Activated naive CD8-positive, alpha-beta T cell treated with anti-CD3 and anti-CD28 coated beads, Interleukin-2, amount 50 U/mL, for 24 hours (primary cell): ENCODE measurements around the gene CCDC152.
"Not testable (repeated sequence)": the region's sequence is repeated elsewhere in the genome, so short reads cannot be mapped to it uniquely, and the experiment has no call there.

ENCODE experiments used
- ATAC-seq: fragments of 150-1000 bp; cut with Tn5 transposase; one replicate; pipeline ENCODE4 v1.10.0; 2021
- DNase-seq: peaks from one replicate; pipeline ENCODE4 v3.0.0; 2021
- H3K27ac Mint-ChIP-seq: one replicate; pipeline ENCODE4 v1.8.0; 2021; ENCODE audit warnings: mild to moderate bottlenecking, mixed read lengths
- H3K27me3 Mint-ChIP-seq: one replicate; pipeline ENCODE4 v1.8.0; 2021; ENCODE audit warnings: mixed read lengths
- H3K36me3 Mint-ChIP-seq: one replicate; pipeline ENCODE4 v1.8.0; 2021; ENCODE audit warnings: low read depth, mixed read lengths
- H3K4me1 Mint-ChIP-seq: one replicate; pipeline ENCODE4 v1.8.0; 2021; ENCODE audit warnings: mixed read lengths
- H3K4me3 Mint-ChIP-seq: one replicate; pipeline ENCODE4 v1.8.0; 2021; ENCODE audit warnings: mild to moderate bottlenecking, moderate library complexity, mixed read lengths
- H3K9me3 Mint-ChIP-seq: one replicate; pipeline ENCODE4 v1.8.0; 2021; ENCODE audit warnings: mixed read lengths

Gene CCDC152

DNA sequence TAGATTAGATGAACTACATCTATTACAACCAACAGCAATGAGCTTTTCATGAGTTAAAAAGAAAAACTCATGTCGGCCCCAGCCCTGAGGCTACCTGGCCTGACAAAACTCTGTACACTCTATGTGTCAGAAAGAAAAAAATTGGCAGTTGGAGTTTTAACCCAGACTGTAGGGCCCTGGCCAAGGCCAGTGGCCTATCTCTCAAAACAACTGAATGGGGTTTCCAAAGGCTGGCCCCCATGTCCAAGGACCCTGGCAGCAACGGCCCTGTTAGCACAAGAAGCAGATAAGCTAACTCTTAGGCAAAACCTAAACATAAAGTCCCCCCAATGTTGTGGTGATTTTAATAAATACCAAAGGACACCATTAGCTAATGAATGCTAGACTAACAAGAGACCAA is 59.9 kb downstream of the CCDC152 start:
- not testable (repeated sequence) for H3K4me1 Mint-ChIP-seq, H3K4me3 Mint-ChIP-seq, DNase-seq, H3K27ac Mint-ChIP-seq, H3K9me3 Mint-ChIP-seq, H3K27me3 Mint-ChIP-seq, H3K36me3 Mint-ChIP-seq, ATAC-seq

DNA sequence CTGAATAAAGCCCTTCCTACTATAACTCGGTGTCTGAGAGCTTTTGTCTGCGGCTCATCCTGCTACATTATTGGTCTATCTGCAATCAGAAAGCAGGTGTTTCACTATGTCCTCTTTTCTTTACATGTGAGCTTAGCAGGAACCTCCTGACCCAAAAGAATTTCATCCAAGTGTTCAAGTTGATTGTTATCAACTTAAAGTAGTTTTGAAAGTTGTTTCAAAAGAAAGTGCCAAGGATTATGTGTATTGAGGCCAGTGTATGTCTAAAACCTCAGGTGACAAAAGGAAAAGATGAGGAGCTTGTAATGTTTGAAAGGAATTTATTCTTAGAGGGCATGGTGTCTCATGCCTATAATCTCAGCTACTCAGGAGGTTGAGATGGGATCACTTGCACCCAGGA is 63.1 kb downstream of the CCDC152 start:
- H3K36me3 Mint-ChIP-seq = no peaks in the 10 kb centered on the region
- DNase-seq (no peak), ATAC-seq (no peak)
- no peak overlapping the region for H3K4me3 Mint-ChIP-seq
- H3K4me1 Mint-ChIP-seq = no peaks in the 10 kb centered on the region
- H3K27ac Mint-ChIP-seq = no peak overlapping the region
- H3K9me3 Mint-ChIP-seq = no peaks in the 10 kb centered on the region
- no peaks in the 10 kb centered on the region for H3K27me3 Mint-ChIP-seq

DNA sequence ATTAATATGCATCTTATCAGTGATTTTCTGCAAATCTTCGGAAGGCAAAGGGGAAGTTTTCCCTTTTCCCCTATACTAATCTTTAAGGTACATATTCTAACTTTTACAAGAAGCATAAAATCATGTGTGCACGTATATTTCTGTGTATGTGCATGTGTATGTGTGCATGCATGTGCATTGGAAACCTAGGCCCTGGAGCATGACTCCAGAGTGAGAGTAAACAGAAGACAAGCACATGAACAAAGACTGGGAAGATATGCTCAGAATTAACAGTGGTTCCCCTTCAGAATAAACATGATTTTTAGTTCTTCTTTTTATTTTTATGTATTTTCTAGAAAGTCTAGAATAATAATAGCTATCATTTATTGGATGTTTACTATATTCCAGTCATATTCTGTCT is 65.9 kb downstream of the CCDC152 start:
- H3K36me3 Mint-ChIP-seq = no peaks in the 10 kb centered on the region
- H3K27me3 Mint-ChIP-seq = no peaks in the 10 kb centered on the region
- no peak for DNase-seq
- H3K9me3 Mint-ChIP-seq = no peaks in the 10 kb centered on the region
- H3K27ac Mint-ChIP-seq = no peak overlapping the region
- H3K4me3 Mint-ChIP-seq = no peak overlapping the region
- no peaks in the 10 kb centered on the region for H3K4me1 Mint-ChIP-seq
- ATAC-seq = no peak

DNA sequence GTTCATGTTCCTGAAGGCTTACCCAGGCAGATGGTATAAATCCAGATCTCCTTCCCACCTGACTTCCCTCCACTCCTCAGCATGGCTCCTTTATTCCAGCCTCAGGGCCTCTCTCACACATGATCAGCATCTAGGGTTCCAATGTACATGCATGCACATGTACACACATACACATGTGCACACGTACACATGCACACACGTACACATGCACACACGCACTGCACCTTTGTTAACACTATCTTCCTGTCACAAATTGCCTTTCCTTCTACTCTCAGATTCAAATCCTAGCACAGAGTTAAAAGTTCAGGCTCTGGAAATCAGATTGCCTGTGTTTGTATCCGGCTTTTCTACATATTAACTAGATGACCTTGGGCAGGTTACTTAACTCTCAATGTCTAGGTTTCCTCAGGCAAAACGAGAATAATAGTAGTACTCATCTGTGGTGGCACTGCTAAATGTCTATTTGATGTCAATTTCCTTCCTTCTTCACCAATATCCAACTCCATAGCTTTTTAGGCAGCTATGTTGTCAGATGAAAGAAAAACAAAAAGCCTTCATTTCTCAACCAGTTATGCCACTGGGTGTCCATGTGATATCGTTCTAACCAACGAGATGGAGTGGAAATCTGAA is 67.8 kb downstream of the CCDC152 start:
- Mint-ChIP-seq H3K27me3 (peaks cover 2% of the 10 kb centered on the region), H3K4me1 (no peaks in the 10 kb centered on the region), H3K27ac (no peak overlapping the region), H3K9me3 (no peaks in the 10 kb centered on the region), H3K4me3 (no peak overlapping the region), H3K36me3 (no peaks in the 10 kb centered on the region)
- ATAC-seq (no peak), DNase-seq (no peak)

DNA sequence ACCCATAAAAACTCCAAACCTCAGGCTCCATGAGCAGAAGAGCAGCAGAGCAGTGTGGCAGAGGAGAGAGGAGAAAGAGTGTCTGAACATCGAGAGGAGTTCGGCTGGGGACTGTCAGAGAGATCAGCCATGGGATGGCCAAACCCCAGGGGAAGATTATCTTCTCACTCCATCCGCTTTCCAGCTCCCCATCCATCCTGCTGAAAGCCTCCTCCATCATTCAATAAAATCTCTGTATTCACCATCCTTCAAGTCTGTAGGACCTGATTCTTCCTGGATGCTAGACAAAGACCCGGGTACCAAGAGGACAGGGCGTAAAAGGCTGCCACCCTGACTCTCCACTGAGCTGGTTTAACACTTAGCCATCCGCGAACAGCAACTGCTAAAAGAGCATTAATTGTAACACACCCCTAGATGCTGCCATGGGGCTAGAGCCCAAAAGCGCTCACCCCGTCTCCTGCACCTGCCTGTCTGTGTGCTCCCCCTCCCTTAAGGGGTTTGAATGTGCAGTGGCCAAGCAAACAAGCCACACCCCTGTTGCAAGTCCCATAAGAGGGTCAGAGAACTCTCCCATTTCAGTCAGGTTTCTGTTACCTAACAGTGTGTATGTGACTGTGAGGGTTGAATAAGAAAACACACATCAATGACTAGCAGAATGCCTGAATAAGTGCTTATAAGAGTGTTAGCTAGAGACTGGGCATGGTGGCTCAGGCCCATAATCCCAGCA is 69.0 kb downstream of the CCDC152 start:
- Mint-ChIP-seq H3K4me1 (no peaks in the 10 kb centered on the region), H3K4me3 (no peak overlapping the region), H3K9me3 (no peaks in the 10 kb centered on the region), H3K36me3 (no peaks in the 10 kb centered on the region), H3K27ac (no peak overlapping the region), H3K27me3 (peaks cover 2% of the 10 kb centered on the region)
- no peak for ATAC-seq
- no peak for DNase-seq

DNA sequence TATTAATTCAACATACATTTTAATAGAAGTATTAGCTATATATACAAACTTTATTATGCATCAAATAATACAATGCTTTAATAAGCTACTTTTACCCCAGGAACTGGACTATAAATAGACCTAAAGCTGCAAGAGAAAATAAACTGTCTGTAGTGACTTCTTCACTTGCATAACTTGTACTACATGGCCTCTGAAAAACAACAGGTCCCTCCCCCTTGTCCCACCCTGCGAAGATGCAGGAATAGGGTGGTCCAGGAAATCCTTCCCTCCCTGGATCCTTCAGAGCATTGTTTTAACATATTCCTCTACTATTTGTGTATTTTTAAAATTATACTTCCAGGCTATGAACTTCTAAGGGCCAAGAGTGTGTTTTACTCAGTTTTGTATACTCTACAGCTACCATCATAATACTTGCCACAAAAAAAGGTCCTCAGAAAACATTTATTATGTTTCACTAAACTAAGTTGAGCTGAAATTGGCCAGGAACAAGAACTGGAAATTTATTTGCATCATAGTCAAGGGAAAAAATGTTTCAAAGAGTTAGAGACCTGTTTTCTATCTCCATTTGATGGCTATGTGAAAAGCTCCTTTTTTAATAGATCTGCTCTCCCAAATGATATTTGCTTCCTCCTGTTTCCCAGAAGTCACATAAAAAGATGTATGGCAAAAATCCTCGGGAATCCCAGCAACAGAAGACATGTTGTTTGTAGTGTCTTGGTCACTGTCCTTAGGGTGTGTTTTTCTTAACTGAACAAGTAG is 70.3 kb downstream of the CCDC152 start:
- Mint-ChIP-seq H3K36me3 (no peaks in the 10 kb centered on the region), H3K4me3 (no peak overlapping the region), H3K4me1 (no peaks in the 10 kb centered on the region), H3K27ac (no peak overlapping the region), H3K9me3 (no peaks in the 10 kb centered on the region), H3K27me3 (peaks cover 5% of the 10 kb centered on the region)
- no peak for DNase-seq
- ATAC-seq = no peak

DNA sequence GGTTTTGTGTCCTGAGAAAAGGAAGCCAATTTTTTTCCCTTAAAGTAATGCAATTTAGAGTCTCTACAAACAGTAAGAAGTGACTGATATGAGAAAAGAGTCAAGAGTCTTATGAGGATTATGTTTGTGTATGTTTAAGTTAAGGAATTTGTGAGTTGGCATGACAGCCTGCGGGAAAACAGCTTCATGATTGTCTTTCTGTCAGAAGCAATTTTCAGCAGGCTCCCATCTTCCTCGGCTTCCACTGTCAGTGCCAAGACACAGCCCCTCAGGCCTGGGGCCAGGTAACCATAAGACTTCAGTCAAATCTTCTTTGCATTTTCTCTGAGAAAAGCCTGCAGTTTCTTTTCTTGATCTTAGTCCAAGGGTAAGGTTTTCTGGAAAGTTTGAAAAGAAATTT is 72.1 kb downstream of the CCDC152 start:
- H3K36me3 Mint-ChIP-seq = no peaks in the 10 kb centered on the region
- H3K27ac Mint-ChIP-seq = no peak overlapping the region
- ATAC-seq (no peak), DNase-seq (no peak)
- no peaks in the 10 kb centered on the region for H3K4me1 Mint-ChIP-seq
- H3K27me3 Mint-ChIP-seq = peaks cover 5% of the 10 kb centered on the region
- H3K9me3 Mint-ChIP-seq = peaks cover under 1% of the 10 kb centered on the region
- H3K4me3 Mint-ChIP-seq = no peak overlapping the region

DNA sequence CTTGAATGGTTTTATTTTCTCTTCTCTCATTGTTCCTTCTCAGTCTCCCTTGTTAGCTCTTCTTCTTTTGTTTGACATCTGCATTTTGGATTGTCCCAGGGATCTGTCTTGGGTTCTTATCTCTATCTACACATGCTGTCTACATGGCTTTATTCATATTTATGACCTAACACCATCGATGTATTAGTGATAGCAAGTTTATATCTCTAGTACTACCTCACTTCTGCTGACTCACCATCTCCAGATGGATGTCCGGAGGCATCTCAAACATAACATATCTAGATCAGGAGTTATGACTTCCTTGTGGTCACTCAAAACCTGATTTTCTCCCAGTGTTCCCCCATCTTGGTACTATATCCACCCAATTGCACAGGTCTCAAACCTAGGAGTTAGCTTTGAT is 74.3 kb downstream of the CCDC152 start:
- no peaks in the 10 kb centered on the region for H3K4me1 Mint-ChIP-seq
- H3K9me3 Mint-ChIP-seq = peaks cover 6% of the 10 kb centered on the region
- no peak for ATAC-seq

DNA sequence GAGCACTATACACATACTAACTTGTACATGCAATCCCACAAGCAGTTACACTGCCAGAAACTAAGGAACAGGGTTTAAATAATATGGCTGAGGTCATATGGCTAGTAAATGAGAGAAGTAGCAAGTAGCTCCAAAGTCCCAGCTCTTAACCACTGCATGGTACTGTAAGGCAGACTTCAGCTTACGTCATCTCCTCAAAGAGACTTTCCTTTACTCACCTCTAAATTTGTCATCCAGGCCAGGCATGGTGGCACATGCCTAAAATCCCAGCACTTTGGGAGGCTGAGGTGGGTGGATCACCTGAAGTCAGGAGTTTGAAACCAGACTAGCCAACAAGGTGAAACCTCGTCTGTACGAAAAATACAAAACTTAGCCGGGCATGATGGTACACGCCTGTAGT is 75.4 kb downstream of the CCDC152 start:
- Mint-ChIP-seq H3K36me3 (no peaks in the 10 kb centered on the region), H3K4me1 (no peaks in the 10 kb centered on the region), H3K27ac (no peak overlapping the region), H3K9me3 (peaks cover 6% of the 10 kb centered on the region), H3K27me3 (peaks cover 5% of the 10 kb centered on the region), H3K4me3 (no peak overlapping the region)
- DNase-seq (no peak), ATAC-seq (no peak)

More for the DNA sequence above, 74.3 kb downstream of the CCDC152 start:
- H3K4me3 Mint-ChIP-seq = no peak overlapping the region
- no peak for DNase-seq
- H3K36me3 Mint-ChIP-seq = no peaks in the 10 kb centered on the region
- peaks cover 5% of the 10 kb centered on the region for H3K27me3 Mint-ChIP-seq
- no peak overlapping the region for H3K27ac Mint-ChIP-seq

DNA sequence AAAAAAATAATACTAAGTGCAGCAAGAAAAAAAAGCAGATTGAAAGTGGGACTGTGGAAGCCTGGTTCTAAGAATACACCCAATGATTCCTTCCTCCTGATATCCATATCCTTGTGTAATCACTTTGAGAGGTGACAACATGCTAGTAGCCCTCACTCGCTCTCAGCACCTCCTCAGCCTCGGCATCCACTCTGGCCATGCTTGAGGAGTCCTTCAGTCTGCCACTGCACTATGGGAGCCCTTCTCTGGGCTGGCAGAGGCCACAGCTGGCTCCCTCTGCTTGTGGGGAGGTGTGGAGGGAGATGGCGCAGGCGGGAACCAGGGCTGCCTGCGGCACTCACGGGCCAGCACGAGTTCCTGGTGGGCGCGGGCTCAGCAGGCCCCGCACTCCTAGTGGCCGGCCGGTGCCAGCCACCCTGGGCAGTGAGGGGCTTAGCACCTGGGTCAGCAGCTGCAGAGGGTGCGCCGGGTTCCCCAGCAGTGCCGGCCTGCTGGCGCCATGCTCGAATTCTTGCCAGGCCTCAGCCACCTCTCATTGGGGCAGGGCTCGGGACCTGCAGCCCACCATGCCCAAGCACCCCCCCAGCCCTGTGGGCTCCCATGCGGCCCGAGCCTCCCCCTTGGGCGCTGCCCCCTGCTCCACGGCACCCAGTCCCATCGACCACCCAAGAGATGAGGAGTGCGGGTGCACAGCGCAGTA is 79.6 kb downstream of the CCDC152 start:
- DNase-seq = no peak
- no peaks in the 10 kb centered on the region for H3K4me1 Mint-ChIP-seq

DNA sequence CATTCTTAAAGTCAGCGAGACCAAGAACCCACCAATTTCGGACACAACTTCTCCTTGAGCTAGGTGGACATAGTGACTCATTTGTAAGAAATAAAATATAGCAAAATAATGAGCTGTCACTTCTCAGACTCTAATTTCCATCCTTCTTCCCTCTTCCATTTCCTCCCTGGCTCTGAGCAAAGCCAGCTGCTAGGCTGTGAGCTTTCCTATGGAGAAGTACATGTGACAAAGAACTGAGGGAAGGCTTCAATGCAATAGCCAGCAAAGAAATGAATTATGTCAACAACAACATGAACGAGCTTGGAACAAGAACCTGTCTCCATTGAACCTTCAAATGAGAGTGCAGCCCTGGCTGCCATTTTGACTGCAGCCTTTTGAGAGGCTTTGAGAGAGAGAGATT is 81.0 kb downstream of the CCDC152 start:
- no peak overlapping the region for H3K4me3 Mint-ChIP-seq
- H3K9me3 Mint-ChIP-seq = peaks cover 6% of the 10 kb centered on the region
- ATAC-seq (no peak), DNase-seq (no peak)
- H3K27me3 Mint-ChIP-seq = peaks cover 3% of the 10 kb centered on the region
- H3K4me1 Mint-ChIP-seq = no peaks in the 10 kb centered on the region
- no peaks in the 10 kb centered on the region for H3K36me3 Mint-ChIP-seq
- H3K27ac Mint-ChIP-seq = no peak overlapping the region

More for the DNA sequence above, 79.6 kb downstream of the CCDC152 start:
- Mint-ChIP-seq H3K27me3 (peaks cover 5% of the 10 kb centered on the region), H3K4me3 (no peak overlapping the region), H3K27ac (no peak overlapping the region), H3K36me3 (no peaks in the 10 kb centered on the region), H3K9me3 (peaks cover 6% of the 10 kb centered on the region)
- no peak for ATAC-seq

DNA sequence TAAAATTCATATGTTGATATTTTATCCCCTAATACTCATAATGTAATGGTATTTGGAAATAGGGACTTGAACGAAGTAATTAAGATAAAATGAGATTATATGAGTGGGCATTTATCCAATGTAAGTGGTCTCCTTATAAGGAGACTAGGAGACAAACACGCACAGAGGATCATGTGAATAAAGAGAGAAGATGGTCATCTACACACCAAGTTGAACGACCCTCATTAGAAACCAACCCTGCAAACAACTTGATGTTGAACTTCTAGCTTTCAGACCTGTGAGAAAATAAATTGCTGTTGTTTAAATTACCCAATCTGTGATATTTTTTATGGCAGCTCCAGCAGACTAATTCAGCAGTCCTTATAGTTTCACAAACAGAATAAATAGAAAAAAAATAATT is 82.6 kb downstream of the CCDC152 start:
- DNase-seq = no peak
- no peak overlapping the region for H3K4me3 Mint-ChIP-seq
- H3K9me3 Mint-ChIP-seq = peaks cover under 1% of the 10 kb centered on the region
- ATAC-seq = no peak
- no peaks in the 10 kb centered on the region for H3K36me3 Mint-ChIP-seq
- H3K4me1 Mint-ChIP-seq = no peaks in the 10 kb centered on the region
- H3K27ac Mint-ChIP-seq = no peak overlapping the region
- peaks cover 3% of the 10 kb centered on the region for H3K27me3 Mint-ChIP-seq

DNA sequence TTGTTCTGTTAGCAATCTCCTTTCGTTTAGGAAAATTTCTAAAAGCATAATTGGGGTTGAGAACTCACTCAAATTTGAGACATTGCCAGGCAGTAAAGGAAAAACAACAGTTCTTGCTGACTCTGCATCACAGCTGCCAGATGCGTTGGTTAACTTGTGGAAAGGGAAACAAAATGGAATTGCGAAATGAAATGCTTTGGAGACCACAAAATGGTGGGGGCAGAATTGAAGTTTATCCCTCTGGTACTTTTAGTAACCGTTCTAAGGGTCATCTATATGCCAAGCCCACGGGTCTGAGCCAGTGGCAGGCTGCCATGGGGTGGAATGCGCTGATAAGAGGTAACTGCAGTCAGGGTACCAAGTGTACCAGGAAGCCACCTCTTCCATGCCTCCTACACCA is 83.7 kb downstream of the CCDC152 start:
- no peaks in the 10 kb centered on the region for H3K36me3 Mint-ChIP-seq
- H3K9me3 Mint-ChIP-seq = no peaks in the 10 kb centered on the region
- H3K4me3 Mint-ChIP-seq = no peak overlapping the region
- H3K4me1 Mint-ChIP-seq = no peaks in the 10 kb centered on the region
- DNase-seq (no peak), ATAC-seq (no peak)
- no peak overlapping the region for H3K27ac Mint-ChIP-seq
- peaks cover 3% of the 10 kb centered on the region for H3K27me3 Mint-ChIP-seq

DNA sequence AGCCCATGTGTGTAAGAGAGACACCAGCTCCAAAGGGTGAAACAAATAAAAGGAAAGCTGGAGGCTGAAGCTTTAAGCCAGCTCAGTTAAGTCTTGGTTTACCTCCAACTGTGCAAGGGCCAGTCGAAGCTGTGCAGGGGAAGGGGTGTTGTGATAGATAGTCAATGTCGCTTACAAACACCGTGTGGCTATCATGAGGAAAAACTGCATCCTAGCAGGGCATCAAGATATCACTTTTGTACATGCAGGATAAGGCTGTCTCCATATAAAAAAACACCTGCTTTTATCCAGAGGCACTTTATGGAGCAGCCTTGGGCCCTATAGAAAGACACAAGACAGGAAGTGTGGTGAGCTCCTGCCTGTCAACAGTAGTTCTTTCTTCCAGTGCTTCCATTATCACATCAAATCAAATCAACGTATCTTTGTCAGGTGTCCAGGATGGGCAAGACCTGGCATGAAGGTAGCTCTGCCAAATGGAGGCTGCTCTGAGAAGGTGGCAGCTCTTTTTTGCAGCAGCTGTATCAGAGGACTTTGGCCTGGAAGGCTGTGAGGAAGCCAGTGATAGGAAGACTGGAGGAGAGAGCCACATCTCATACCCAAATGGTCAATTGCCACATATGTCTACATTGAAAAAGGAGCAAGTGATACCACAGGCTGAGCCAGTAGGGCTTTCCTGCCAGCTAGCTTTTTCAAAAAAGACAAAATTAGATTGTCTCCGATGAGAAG is 84.4 kb downstream of the CCDC152 start:
- no peak overlapping the region for H3K27ac Mint-ChIP-seq
- no peaks in the 10 kb centered on the region for H3K9me3 Mint-ChIP-seq
- no peaks in the 10 kb centered on the region for H3K36me3 Mint-ChIP-seq
- ATAC-seq (no peak), DNase-seq (no peak)
- H3K27me3 Mint-ChIP-seq = peaks cover 3% of the 10 kb centered on the region
- no peaks in the 10 kb centered on the region for H3K4me1 Mint-ChIP-seq
- H3K4me3 Mint-ChIP-seq = no peak overlapping the region
